Measurements from ENCODE around the gene ALPP.
"Not testable (repeated sequence)": the region's sequence is repeated elsewhere in the genome, so short reads cannot be mapped to it uniquely, and the experiment has no call there.

Gene ALPP

DNA sequence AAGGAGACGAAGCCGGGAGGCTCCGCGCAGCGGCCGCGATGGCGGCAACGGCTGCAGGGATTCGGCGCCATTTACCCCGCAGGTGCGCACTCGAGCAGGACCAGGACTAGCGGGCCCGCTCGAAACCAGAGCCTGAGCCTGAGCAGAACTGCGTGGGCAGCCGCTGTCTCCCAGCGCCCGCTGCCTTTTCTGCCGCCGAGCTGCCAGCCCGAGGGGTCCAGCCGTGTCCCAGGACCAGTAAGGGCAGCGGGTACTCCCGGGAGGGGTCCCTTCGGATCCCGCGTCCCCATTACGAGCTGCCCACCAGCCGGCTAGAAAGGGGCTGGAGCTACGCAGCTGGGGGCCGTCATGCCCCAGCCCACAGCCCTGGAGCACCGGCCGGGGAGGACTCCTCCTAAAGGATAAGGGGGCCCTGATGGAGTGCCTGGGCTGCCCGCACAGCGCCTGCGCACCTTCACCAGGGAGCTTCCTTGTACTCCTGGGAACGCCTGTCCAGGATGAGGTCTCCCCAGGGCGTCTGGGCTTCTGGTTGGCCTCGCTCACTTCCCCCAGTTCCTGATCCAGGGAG, 9.9 kb downstream of the ALPP start:
- no peaks in the 10 kb centered on the region for H3K4me1 ChIP-seq (ENCODE audit: insufficient read depth, low read length)
- no peak overlapping the region for H3K9ac ChIP-seq (ENCODE audit: low read depth, low read length)
- no peaks in the 10 kb centered on the region for H3K36me3 ChIP-seq (ENCODE audit: insufficient read depth, low read length)
- DNase-seq: no peak
- H4K20me1 ChIP-seq (ENCODE audit: insufficient read depth, low read length): no peaks in the 10 kb centered on the region
- TF ChIP-seq, protein P1, sequence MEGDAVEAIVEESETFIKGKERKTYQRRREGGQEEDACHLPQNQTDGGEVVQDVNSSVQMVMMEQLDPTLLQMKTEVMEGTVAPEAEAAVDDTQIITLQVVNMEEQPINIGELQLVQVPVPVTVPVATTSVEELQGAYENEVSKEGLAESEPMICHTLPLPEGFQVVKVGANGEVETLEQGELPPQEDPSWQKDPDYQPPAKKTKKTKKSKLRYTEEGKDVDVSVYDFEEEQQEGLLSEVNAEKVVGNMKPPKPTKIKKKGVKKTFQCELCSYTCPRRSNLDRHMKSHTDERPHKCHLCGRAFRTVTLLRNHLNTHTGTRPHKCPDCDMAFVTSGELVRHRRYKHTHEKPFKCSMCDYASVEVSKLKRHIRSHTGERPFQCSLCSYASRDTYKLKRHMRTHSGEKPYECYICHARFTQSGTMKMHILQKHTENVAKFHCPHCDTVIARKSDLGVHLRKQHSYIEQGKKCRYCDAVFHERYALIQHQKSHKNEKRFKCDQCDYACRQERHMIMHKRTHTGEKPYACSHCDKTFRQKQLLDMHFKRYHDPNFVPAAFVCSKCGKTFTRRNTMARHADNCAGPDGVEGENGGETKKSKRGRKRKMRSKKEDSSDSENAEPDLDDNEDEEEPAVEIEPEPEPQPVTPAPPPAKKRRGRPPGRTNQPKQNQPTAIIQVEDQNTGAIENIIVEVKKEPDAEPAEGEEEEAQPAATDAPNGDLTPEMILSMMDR (IDR thresholded peaks at IDR 0.05; ENCODE audit: borderline replicate concordance, extremely low read depth, low read length, poor library complexity, severe bottlenecking): no peak
- TF ChIP-seq EZH2 (IDR thresholded peaks at IDR 0.05; ENCODE audit: borderline replicate concordance, low read depth, low read length, severe bottlenecking): no peak
- no peak overlapping the region for H3K27ac ChIP-seq (ENCODE audit: low read length)
- no peaks in the 10 kb centered on the region for H3K9me3 ChIP-seq (ENCODE audit: insufficient read depth, low read length, severe bottlenecking)
- no peak overlapping the region for H3K4me2 ChIP-seq (ENCODE audit: insufficient read depth, low read length)
- peaks cover 6% of the 10 kb centered on the region for H3K27me3 ChIP-seq (ENCODE audit: insufficient read depth, low read length, poor library complexity)
- ATAC-seq (ENCODE audit: insufficient read depth, low read depth): no peak
- no peak overlapping the region for H3K4me3 ChIP-seq (ENCODE audit: low read depth in 1 of 2, low read length in 2 of 2)
- H2AFZ ChIP-seq (ENCODE audit: low read depth, low read length): no peak overlapping the region
- no peaks in the 10 kb centered on the region for H3K79me2 ChIP-seq (ENCODE audit: insufficient read depth, low read length)

DNA sequence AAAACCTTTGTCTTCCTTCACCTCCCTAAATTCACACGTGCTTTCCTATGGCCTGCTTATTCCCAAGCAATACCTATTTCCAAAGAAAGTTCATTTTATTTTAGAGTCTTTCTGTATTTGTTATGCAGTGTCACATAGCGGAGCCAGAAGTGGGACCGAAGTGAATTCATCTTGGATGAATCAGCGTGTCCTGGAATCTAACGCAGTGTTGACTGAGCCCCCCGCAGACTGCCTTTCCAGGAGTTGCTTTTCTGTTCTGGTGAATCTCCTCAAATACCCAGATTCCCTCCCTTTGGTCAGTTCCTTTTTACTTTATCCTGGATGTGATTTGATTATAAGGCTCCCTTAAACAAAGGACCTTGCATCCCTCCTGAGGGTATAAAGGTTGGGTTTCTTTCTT, 10.8 kb downstream of the ALPP start:
- H3K27ac ChIP-seq (ENCODE audit: low read length): no peak overlapping the region
- H3K79me2 ChIP-seq (ENCODE audit: insufficient read depth, low read length): no peaks in the 10 kb centered on the region
- TF ChIP-seq, protein P1 (IDR thresholded peaks at IDR 0.05; ENCODE audit: borderline replicate concordance, extremely low read depth, low read length, poor library complexity, severe bottlenecking): no peak
- TF ChIP-seq EZH2 (IDR thresholded peaks at IDR 0.05; ENCODE audit: borderline replicate concordance, low read depth, low read length, severe bottlenecking): no peak
- no peaks in the 10 kb centered on the region for H4K20me1 ChIP-seq (ENCODE audit: insufficient read depth, low read length)
- H3K4me1 ChIP-seq (ENCODE audit: insufficient read depth, low read length): no peaks in the 10 kb centered on the region
- no peak for DNase-seq
- H3K9ac ChIP-seq (ENCODE audit: low read depth, low read length): no peak overlapping the region
- H3K36me3 ChIP-seq (ENCODE audit: insufficient read depth, low read length): no peaks in the 10 kb centered on the region
- no peaks in the 10 kb centered on the region for H3K9me3 ChIP-seq (ENCODE audit: insufficient read depth, low read length, severe bottlenecking)
- no peak overlapping the region for H3K4me2 ChIP-seq (ENCODE audit: insufficient read depth, low read length)
- H3K27me3 ChIP-seq (ENCODE audit: insufficient read depth, low read length, poor library complexity): peaks cover 6% of the 10 kb centered on the region
- no peak overlapping the region for H2AFZ ChIP-seq (ENCODE audit: low read depth, low read length)
- H3K4me3 ChIP-seq (ENCODE audit: low read depth in 1 of 2, low read length in 2 of 2): no peak overlapping the region
- no peak for ATAC-seq (ENCODE audit: insufficient read depth, low read depth)

DNA sequence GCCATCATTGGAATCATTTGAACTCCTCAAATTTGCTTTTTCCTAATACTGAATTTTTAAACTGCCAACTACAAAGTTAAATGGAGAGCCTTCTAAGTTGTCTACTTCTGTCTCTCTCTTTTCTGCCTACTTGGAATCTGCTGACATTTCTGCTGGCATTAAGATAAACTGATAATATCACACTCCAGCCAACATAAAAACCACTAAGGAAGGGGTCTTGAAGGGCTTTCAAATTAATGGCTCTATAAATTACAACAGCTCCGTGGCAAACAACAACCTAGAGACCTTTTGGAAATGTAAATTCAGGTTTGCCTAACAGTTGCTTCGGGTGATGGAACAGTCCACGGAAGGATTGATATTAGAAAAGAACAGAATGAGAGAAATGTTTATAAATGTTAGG, 12.1 kb downstream of the ALPP start:
- H3K27me3 ChIP-seq (ENCODE audit: insufficient read depth, low read length, poor library complexity): peaks cover 6% of the 10 kb centered on the region
- H3K9ac ChIP-seq (ENCODE audit: low read depth, low read length): no peak overlapping the region
- H3K9me3 ChIP-seq (ENCODE audit: insufficient read depth, low read length, severe bottlenecking): no peaks in the 10 kb centered on the region
- no peak for ATAC-seq (ENCODE audit: insufficient read depth, low read depth)
- no peaks in the 10 kb centered on the region for H4K20me1 ChIP-seq (ENCODE audit: insufficient read depth, low read length)
- H2AFZ ChIP-seq (ENCODE audit: low read depth, low read length): no peak overlapping the region
- no peak for DNase-seq
- no peak overlapping the region for H3K27ac ChIP-seq (ENCODE audit: low read length)
- no peaks in the 10 kb centered on the region for H3K36me3 ChIP-seq (ENCODE audit: insufficient read depth, low read length)
- H3K4me3 ChIP-seq (ENCODE audit: low read depth in 1 of 2, low read length in 2 of 2): no peak overlapping the region
- no peaks in the 10 kb centered on the region for H3K4me1 ChIP-seq (ENCODE audit: insufficient read depth, low read length)
- H3K4me2 ChIP-seq (ENCODE audit: insufficient read depth, low read length): no peak overlapping the region
- TF ChIP-seq, protein P1 (IDR thresholded peaks at IDR 0.05; ENCODE audit: borderline replicate concordance, extremely low read depth, low read length, poor library complexity, severe bottlenecking): no peak
- no peak for TF ChIP-seq EZH2 (IDR thresholded peaks at IDR 0.05; ENCODE audit: borderline replicate concordance, low read depth, low read length, severe bottlenecking)
- no peaks in the 10 kb centered on the region for H3K79me2 ChIP-seq (ENCODE audit: insufficient read depth, low read length)

DNA sequence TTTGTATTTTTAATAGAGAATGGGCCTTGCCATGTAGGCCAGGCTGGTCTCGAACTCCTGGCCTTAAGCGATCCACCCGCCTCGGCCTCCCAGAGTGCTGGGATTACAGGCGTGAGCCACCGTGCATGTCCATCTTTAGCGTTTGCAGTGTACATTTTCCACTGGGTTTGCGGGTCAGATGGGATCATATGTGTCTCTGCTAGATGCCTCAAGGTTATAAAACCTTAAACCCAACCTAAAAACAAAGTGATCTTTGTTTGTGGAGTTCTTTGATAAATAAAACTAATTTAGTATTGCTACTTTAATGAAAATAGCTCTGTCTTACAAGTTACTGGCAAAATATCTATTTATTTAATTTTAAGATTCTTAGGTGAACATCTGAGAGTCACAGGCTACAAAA, 15.0 kb downstream of the ALPP start:
- Histone ChIP-seq H3K9ac (ENCODE audit: low read depth, low read length) (no peak overlapping the region), H3K27ac (ENCODE audit: low read length) (no peak overlapping the region), H3K9me3 (ENCODE audit: insufficient read depth, low read length, severe bottlenecking) (no peaks in the 10 kb centered on the region), H3K36me3 (ENCODE audit: insufficient read depth, low read length) (no peaks in the 10 kb centered on the region), H4K20me1 (ENCODE audit: insufficient read depth, low read length) (no peaks in the 10 kb centered on the region), H3K4me3 (ENCODE audit: low read depth in 1 of 2, low read length in 2 of 2) (no peak overlapping the region), H3K4me2 (ENCODE audit: insufficient read depth, low read length) (no peak overlapping the region), H3K27me3 (ENCODE audit: insufficient read depth, low read length, poor library complexity) (peaks cover 6% of the 10 kb centered on the region), H3K79me2 (ENCODE audit: insufficient read depth, low read length) (no peaks in the 10 kb centered on the region), H2AFZ (ENCODE audit: low read depth, low read length) (no peak overlapping the region), H3K4me1 (ENCODE audit: insufficient read depth, low read length) (no peaks in the 10 kb centered on the region)
- DNase-seq (no peak), ATAC-seq (ENCODE audit: insufficient read depth, low read depth) (no peak)
- TF ChIP-seq, protein P1 (IDR thresholded peaks at IDR 0.05; ENCODE audit: borderline replicate concordance, extremely low read depth, low read length, poor library complexity, severe bottlenecking): no peak
- TF ChIP-seq EZH2 (IDR thresholded peaks at IDR 0.05; ENCODE audit: borderline replicate concordance, low read depth, low read length, severe bottlenecking): no peak

DNA sequence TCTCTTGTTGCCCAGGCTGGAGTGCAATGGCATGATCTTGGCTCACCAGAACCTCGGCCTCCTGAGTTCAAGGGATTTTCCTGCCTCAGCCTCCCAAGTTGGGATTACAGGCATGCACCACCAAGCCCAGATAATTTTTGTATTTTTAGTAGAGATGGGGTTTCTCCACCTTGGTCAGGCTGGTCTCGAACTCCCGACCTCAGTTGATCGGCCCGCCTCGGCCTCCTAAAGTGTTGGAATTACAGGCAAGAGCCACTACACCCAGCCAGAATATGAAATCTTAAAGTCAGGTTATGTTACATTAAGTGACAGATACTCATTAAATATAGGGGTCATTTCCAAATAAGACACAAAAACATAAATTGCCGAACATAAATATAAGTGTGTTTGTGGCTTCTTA, 15.9 kb downstream of the ALPP start:
- not testable (repeated sequence) for DNase-seq; ATAC-seq (ENCODE audit: insufficient read depth, low read depth); H4K20me1 ChIP-seq (ENCODE audit: insufficient read depth, low read length); H3K79me2 ChIP-seq (ENCODE audit: insufficient read depth, low read length); H3K36me3 ChIP-seq (ENCODE audit: insufficient read depth, low read length); H3K27me3 ChIP-seq (ENCODE audit: insufficient read depth, low read length, poor library complexity); H3K4me3 ChIP-seq (ENCODE audit: low read depth in 1 of 2, low read length in 2 of 2); H3K9ac ChIP-seq (ENCODE audit: low read depth, low read length); H2AFZ ChIP-seq (ENCODE audit: low read depth, low read length); H3K9me3 ChIP-seq (ENCODE audit: insufficient read depth, low read length, severe bottlenecking); H3K27ac ChIP-seq (ENCODE audit: low read length); H3K4me2 ChIP-seq (ENCODE audit: insufficient read depth, low read length); H3K4me1 ChIP-seq (ENCODE audit: insufficient read depth, low read length)
